Activated CD4-positive, alpha-beta T cell treated with anti-CD3 and anti-CD28 coated beads, Interleukin-2, amount 50 U/mL, for 1 hour (primary cell): ENCODE measurements around the gene FMO3.

Experiments used
- DNase-seq: peaks from one replicate; pipeline ENCODE4 v3.0.0-alpha.2; 2020

The FMO3 gene

DNA sequence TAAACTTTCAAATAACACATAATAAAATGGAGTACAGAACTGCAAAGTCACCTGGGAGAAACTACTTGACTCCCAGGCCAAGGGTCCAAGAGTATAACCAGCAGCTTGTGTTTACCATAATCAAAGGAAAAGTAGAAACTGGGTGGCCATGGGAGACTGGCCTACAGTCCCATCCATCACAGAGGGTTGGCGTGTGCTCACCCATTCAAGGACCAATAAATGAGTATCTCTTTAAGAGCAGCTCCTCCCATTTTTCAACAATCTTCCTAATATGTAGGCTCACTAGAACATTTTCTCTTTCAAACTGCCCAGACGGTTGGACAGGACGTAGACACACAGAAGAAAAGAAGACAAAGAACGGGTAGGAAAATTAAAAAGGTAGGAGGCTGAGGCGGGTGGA is at the start of gene FMO3:
TSS of gene FMO3 (plus strand) at position 302 of the 400 bp plus-strand sequence. CDS start 1,754 bp downstream, outside the sequence.
- no peak for DNase-seq

DNA sequence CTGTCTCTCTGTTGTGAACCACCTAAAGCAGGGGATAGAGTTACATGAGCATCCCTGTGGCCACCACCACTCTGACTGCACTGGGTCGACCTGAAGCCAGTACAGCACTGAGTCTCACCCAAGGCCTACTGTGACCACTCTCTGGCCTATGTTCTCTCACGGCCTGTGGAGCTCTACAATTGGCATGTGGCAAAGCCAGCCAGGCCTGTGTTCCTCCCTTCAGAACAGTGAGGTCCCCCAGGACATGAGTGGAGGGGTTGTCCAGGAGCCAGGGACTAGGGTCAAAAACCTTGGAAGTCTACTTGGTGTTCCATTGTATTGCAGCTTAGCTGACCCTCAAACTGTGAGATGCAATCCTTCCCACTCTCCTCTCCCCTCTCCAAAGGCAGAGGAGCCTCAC is 42.7 kb upstream of the FMO3 start:
- DNase-seq, result no peak

DNA sequence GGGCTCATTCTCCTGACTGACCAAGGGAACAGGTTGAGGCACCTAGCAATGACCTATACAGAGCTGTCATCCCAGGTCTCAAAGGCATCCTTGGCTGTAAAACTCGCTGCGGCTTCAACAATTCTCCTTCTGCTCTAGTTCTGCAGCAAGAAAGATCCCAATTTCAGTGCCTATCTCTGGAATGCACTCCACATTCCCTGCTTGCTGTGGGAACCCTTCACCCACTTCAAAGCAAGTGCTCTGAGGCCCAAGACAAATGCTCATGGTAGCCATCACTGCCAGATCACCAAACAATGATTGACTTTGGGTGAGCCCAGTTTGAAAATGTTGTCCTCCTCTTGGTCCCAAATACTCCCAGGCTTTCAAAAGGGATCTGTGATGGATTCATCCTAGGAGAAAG is 37.7 kb upstream of the FMO3 start:
- DNase-seq, result no peak

DNA sequence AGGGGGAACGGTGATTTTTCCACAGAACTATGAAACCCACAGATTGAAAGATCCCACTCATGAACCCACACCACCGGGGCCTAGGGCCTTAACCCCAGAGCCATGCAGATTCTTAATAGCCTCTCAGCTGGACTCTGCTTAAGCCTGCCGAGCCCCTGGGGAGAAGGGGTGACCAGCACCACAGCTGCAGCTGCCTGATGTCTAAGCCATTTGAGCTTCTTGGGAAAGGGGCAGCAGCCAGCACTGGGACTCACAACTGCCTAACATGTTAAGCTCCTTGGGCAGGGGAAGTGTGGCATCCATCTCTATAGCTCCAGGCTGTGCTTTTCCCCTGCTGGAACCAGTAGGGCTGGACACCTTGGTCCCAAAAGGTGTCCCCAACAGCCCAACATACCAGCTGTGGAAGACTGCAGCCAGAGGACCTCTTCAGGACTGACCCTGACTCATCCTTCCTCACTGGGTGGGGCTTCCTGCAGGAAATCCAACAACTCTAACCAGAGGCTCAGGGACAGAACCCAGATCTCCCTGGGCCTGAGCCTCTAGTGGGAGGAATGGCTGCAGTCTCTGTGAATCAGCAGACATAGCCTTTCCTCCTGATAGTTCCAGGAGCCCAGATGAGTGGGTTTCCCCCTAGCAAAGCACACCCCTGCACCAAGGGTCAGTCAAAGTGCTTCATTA is 34.6 kb upstream of the FMO3 start:
- no peak for DNase-seq

DNA sequence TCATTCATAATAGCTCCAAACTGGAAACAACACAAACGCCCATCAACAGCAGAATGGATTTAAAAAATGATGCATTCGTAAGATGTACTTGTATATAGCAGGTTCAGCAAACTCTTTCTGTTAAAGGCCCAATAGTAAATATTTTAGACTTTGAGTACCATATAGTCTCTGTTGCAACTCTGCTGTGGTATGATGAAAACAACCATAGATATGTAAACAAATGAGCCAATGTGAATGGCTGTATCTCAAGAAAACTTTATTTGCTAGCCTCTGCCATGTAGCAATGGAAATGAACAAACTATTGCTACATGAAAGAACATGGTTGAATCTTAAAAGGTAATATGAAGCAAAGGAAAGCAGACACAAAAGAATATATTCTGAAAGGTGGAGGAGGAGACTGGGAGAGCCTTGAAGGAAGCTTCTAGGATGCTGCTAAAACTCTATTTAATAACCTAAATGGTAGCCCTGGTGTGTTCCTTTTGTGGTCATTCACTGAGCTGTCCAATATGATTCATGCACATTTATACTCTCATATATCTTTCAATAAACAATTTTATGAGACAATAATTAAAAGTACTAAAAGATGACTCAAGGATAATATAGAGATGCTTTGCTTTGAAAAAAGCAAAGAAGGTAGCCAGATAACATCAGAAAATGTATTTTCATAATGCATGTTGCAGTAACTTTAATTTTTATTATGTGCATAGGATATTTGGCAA is 29.1 kb upstream of the FMO3 start:
- DNase-seq, result no peak

DNA sequence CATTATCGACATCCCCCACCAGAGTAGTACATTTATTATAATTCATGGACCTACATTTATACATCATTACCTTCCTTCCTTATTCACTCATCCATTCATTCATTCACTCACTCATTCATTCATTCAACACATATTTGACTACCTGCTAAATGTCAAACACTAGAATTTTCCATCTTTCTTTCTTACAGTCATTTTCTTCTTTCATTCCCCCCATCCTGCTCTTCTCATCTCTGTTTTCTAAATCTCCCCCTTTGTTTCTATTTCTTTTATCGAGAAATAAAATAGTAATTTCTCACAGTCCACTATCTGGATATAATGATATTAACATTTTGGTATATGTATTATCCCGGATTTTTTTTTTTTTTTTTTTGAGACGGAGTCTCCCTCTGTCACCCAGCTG is 27.8 kb upstream of the FMO3 start:
- no peak for DNase-seq

DNA sequence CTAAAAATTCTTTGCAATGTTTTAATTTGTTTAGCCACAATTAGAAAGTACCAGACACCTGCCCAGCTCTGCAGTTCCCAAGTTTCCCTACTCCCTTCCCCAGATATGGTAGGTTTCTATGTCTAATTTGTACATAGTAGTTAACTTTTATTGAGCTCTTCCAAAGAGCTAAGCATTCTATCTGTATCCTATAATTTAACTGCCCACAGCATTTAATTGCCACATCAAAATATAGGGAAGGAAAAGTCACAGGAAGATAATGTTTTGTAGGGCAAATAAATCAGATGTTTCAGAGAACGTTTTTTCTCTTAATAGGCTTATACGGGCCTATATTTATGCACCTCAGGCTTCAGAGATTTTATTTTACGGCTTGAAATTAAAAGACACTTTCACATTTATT is 15.7 kb upstream of the FMO3 start:
- DNase-seq, result no peak

DNA sequence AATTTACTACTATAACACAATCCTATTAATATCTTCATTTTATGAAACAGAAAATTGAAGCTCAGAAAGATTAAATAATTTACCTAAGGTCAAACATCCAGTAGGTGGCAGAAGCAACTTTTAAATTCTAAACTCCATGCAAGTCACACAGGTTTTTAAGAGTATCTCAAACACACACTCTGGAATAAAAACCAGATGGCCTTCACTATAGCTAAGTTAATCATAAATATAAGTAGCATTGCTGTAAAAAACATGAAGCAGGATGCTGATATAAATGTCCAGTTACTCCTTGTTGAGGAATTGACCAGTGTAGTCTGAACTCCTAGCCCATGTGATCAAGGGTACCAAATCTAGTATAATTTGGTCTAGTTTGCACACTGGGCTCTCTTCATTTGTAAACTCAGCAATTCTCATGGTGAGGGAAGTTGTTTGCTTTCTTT is 9.4 kb upstream of the FMO3 start:
- no peak for DNase-seq

DNA sequence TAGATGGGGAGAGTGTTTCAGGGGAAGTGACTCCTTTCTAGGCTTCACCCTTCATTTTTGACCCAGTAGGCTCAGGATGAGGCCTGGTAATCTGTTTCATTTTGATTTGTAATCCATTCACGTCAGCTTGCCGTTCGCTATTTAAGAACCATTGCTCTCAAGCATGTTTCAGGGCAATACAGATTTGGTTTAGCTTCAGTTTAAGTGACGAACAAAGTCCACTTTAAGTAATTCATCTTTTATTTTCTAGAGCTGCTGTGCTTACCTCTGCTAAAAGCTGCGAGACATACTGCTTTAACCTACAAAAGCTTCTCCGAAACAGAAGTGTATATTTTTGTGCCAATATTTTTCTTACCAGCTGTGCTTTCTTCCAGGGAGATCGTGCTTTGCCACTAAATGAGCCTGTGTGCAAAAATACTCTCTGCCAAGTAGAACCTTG is 8.9 kb upstream of the FMO3 start:
- no peak for DNase-seq

DNA sequence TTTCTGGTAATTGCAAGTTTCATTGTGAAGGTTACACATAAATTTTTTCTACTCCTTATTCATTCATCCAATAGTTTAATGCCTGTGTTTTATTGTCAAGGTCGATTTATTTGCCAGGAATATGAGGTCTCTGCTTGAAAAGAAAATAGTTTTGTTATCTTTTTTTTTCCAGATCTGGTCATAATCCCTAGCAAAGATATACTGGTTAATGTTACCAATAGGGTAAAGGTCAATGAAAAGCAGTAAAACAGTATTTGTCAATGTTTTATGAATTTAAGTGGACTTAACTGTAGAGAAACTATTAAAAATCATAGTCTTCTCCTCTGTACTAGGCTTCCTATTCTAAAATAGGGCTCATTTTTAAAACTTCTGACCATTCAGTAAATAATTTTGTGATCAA is 8.1 kb upstream of the FMO3 start:
- no peak for DNase-seq

DNA sequence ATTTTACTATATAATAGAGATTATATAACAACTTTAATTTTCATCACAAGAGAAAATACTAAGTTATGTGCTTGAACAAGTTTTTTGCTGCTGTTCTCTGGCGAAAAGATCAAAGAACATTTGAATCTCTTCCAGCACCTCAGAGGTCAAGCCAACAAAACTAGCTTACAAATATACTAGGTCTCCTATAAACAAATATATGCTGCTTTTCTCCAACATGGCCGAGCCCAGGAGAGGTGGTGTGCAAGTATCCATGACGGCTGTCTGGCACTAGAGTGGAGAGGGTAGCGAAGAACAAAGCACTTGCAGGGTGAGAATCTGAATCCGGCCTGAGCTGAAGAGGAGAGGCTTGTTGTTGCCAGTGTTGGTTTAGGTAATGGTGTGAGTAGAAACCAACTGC is 7.5 kb upstream of the FMO3 start:
- DNase-seq, result no peak

DNA sequence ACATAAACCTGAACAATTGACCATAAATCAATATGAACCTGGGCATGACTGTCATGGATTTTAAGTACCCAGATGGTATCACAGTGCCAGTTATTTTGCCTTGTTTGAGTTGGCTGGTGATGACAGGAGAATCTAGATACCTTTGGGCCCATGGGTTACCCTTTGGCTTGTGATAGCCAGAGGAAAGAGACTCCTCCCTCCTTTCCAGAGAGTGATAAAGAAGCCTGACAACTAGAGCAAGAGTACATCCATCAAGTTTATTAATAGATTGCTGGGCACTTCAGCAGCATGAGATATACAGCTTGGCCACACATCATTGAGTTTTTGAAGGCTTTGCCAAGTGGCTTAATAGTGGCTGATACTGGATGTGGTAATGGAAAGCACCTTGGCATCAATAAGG is 6.6 kb upstream of the FMO3 start:
- no peak for DNase-seq

DNA sequence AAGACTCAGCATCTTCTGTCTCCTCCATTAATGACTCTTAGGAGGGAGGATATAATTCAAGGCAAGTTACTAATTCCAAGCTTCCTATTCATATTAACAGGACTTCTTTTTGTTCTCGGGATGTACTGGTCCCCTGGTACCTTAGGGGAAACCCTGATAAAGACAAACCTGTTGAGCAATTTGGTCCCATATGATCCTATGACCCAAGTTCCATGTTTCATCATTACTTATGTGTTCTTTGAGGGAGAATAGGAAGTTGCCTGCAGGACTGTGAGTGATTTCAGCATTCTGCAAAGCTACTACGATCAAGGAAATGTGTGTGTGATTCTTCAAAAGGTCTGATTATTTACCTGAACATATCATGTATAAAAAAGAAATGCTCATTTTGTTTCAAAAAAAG is 5.8 kb upstream of the FMO3 start:
- no peak for DNase-seq

DNA sequence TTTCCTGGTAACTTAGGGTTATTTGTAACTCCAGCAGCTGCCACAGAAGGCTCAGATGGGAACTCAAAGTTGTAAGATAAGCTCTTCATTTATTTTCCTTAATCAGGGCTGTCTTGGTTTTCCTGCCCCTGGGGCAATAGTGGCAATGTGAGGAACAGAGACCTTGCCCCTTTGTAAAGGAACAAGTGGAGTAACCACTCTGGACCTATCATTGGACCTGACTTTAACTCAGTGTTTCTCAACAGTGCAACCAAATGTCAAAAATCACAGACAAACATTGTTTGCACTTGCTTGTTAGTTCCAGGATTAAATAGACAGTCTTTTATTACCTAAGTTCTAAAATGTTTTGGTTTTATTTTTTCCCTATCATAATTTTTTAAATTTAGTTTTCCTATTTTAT is 2.8 kb upstream of the FMO3 start:
- no peak for DNase-seq

DNA sequence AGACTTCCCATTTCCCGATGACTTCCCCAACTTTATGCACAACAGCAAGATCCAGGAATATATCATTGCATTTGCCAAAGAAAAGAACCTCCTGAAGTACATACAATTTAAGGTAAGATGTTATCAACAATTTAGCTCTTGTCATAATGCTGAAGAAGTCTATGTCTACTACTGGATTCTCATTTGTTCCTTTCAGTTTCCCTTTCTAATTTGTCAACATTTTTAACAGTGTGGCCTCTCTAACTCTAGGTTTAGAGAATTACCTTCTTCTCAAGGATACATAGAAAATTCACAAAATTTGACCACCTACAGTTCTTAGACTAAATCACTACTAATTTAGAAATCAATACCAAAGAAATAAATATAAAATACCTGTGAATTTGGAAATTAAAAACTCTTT is 13.2 kb downstream of the FMO3 start:
- no peak for DNase-seq

DNA sequence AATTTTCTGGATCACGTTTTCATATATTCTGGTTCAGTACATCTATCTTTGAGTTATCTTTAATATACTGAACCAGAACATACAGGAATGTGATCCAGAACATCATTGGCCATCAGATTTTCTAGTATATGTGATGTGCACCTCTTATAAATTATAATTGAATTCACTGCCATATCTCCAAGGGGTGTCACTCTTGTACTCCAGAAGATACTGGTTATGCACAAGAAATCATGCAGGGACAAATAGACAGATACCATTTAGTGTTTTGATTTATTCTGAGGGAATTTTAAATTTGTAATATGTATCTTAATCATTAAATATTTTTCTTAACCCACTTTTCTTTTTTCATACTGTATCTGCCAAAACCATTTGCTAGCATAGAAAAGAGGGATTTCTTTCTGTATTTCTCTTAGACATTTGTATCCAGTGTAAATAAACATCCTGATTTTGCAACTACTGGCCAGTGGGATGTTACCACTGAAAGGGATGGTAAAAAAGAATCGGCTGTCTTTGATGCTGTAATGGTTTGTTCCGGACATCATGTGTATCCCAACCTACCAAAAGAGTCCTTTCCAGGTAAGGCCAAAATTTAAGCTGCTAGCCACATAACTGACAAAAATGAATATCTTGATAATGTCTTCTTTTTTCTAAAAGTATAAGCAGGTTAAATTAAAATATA is 16.7 kb downstream of the FMO3 start:
- no peak for DNase-seq

DNA sequence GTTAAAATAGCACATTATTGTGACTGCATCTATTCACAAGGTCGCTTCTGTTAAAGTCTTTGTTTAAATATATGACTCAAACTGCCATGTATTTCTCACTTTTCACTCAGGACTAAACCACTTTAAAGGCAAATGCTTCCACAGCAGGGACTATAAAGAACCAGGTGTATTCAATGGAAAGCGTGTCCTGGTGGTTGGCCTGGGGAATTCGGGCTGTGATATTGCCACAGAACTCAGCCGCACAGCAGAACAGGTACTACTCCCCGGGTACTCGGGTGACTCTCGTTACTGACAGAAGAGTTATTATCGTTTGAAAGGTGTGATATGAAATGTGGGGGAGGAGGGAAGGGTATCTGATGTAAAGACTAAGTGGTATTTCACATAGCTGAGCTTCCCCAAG is 17.3 kb downstream of the FMO3 start:
- no peak for DNase-seq

DNA sequence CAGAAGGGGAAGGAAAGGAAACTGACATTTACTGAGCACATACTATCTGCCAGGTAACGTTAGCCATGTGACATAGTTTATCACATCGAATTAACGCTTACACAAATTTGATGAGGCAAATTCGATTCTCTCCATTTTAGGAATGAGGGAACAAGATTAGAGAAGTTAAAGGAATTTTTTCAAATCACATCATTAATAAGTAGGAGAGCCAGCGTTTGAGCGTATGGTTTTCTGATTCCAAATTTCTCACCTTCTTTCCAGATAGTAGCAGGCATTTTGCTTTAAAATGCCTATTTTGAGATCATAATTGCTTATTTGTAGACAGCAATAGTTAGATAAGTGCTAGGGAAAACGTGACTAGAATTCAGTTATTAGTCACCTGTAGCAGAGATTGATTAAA is 19.3 kb downstream of the FMO3 start:
- DNase-seq, result no peak

DNA sequence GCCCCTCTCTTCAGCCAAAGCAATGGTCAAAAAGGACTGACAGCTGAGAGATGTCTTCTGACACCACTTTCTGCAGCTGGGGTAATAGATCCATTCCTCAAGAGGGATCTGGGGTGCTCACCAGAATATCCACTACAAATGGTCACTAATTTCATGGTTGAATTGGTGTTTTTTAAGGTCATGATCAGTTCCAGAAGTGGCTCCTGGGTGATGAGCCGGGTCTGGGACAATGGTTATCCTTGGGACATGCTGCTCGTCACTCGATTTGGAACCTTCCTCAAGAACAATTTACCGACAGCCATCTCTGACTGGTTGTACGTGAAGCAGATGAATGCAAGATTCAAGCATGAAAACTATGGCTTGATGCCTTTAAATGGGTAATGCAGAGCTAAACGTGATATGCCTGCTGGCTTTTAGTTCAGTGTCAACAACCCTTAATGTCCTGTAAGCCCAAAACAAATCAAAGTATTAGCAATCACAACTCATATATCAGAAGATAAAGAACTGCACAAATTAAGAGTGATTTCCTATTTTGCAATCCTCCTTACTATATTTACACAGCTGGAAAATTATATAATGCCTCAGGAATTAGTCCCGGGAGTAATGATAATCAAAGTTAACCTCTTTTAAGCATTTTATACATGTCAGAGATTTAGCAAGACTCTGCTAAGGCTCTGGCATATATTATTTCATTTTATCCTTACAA is 20.1 kb downstream of the FMO3 start:
- DNase-seq, result no peak

DNA sequence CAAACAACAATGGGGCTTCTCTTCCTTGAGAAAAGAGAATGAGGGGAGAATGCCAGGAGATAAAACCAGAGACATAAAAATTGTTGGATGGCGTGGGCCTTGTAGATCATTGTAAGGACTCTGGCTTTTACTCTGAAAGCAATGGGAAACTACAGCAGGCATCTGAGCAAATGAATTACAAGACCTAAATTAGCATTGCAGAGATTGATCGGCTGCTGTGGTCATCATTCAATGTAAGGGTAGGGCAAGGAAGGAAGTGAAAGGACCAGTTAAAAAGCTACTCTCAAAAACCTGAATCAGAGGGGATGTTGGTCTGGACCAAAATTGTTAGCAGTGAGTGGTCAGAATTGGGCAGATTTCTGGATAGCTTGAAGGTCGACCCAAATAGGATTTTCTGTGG is 21.4 kb downstream of the FMO3 start:
- no peak for DNase-seq

DNA sequence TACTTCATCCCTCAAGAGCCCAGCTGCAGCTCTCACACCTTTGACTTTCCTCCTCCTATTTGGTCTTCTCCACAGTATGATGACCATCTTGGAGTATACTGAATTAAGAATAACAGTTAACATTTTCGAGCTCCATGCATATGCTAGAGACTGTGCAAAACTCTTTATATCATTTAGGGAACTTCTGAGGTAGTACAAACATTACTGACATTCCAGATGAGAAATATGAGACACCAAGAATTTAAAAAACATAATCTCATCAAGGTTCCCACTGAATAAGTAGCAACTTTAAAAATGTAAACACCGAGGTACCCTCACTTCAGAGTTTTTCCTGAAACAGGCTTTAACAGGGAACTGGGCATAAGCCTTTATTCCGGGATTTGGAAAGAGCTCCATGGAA is 22.7 kb downstream of the FMO3 start:
- no peak for DNase-seq

DNA sequence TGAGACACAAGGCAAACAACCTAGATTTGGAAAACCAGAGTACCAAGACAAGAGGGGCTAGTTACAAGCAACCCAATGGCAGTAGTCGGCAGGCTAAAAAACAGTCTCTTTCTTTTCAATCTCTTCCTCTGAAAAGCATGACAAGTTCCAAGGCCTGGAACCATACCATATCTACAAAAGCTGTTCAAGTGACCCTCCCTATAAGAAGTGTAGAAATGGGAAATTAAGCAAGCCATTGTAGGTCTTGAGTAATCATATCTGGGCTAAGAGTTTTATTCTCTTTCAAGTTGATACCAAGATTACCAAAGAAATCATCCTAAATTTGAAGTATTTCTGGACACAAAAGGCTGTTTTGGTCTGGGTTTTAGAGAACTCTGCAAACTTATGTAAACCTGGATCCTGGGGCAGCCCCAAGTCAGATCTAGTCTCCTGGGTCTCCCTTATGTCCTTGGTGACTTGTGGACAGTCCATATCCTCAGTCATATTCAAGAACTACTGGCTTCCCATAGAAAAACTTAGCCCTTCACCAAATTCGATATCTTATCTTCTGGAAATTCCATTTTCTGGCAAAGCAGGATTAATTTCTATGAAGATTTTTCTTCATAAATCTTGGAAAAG is 24.7 kb downstream of the FMO3 start:
- DNase-seq, result no peak

DNA sequence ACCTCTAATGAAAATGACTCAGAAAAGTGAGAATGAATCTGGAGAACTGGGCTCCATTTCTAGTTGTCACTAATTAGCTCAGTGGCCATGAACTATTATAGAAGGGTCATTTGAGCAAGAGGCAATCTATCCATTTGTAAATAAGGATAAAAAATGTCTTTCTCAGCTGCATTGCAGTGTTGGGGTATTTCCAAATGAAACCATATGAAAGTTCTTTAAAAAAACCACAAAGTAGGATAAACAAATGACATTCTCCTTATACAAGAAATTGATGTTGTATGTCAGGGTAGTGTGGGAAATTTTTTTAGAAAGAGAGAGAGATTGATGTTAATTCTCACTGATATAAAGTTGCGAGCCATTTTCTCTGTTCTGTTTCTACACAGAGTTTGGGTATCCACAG is 26.0 kb downstream of the FMO3 start:
- DNase-seq, result no peak
